GM10266 (cell line): ENCODE measurements around the gene ZSWIM4.
A peak's percentile ranks its signal among the peaks of the same experiment; 100 is the strongest.
"Not testable (repeated sequence)": the region's sequence is repeated elsewhere in the genome, so short reads cannot be mapped to it uniquely, and the experiment has no call there.

Experiments
- DNase-seq: peaks from one replicate; pipeline ENCODE4 v3.0.0; 2012; ENCODE audit errors: extremely low spot score
- CTCF ChIP-seq: IDR thresholded peaks from 2 replicates; pipeline ENCODE4 v1.5.1; 2012; ENCODE audit warnings: mild to moderate bottlenecking, low read depth; ENCODE audit not compliant: control insufficient read depth, insufficient read depth; ENCODE audit errors: missing control alignments

Gene ZSWIM4

DNA sequence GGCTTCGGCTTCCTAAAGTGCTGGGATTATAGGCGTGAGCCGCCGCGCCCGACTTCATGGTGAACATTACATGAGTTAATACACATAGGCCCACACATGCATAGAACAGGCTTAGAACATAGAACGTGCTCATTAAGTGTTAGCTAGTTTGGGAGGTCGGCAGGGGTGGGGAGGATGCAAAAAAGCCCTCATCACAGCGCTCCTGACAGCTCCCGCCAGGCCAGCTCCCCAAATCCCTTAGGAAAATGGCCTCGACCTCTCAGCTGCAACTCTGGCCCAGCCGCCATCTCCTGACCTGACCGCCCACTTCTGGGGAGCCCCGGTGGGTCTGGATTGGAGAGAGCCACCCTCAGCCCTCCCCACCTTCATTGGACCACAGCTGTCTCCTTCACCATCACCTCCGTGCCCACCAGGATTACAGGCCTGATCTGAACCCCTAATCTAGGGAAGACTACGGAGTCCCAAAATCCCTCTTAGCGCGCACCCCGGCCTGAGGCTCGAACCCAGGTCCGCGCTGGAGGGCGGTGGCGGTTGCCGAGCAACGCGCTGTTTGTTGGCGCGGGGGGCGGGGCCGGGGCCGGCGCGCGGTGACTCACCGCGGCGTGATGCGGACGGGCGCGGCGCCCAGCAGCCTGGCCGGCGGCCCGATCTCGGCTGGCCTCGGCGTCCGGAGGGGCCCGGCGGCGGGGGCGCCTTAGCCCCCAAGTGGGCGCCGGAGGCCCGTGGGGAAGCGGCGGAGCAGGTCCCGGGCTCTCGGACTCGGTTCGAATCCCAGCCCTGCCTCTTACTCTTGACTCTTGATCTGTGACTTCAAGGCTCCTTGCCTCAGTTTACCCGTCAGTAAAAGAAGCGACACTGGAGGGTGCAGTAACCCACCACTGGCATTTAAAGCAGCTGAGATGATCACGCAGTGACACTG is 55.0 kb downstream of the ZSWIM4 start:
- DNase-seq, result peak; percentile 80
- no peak for TF ChIP-seq CTCF

DNA sequence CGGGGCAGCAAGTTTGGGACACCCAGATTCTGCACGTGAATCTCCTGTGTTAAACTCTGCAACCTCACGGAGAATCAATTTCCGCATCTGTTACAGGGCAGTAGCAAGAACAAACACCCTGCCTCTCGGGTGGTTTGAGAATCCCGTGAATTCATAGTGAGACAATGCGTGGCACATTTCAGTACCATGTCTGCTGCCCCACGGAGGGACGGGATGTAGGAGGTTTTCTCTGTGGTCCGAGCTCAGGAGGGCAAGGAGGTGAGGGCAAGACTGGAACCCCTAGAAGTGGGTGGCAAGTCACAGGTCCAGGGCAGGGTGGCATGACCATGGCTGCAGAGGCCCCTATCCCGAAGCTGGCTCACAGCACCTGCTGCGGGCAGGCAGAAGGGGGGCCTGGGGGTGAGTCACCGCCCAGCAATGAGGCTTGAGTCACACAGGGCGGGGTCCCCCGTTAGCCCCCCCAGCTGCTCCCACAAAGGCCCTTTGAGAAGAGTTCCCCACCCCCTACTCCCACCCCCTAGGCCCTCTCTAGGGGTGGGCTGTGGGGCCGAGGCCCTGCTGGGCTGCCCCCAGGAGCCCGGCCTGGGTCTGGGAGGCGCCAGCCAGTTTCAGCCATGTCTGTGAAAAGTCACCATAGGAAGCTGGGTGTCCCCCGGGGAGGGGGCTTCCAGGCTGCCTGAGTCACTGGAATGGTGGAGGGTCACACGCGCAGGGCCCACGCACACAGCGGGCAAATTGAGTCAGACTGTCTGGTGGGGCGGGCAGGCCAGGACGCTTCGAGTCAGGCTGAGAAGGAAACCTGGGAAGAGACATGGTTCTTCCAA is 55.9 kb downstream of the ZSWIM4 start:
- DNase-seq, result no peak
- TF ChIP-seq CTCF, result no peak

DNA sequence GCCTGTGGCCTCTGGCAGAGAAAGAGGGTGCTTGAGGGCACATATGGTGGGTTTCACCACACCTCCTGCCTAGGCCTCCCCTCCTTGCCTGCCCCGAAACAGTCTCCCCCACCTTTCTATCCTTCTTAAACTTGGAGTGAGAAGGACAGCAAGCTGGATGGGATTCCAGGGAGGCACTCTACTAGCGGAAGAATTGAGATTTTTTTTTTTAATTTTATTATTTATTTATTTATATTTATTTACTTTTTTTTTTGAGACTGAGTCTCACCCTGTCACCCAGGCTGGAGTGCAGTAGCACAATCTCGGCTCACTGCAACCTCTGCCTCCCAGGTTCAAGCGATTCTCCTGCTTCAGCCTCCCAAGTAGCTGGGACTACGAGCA is 56.5 kb downstream of the ZSWIM4 start:
- DNase-seq, result not testable (repeated sequence)

DNA sequence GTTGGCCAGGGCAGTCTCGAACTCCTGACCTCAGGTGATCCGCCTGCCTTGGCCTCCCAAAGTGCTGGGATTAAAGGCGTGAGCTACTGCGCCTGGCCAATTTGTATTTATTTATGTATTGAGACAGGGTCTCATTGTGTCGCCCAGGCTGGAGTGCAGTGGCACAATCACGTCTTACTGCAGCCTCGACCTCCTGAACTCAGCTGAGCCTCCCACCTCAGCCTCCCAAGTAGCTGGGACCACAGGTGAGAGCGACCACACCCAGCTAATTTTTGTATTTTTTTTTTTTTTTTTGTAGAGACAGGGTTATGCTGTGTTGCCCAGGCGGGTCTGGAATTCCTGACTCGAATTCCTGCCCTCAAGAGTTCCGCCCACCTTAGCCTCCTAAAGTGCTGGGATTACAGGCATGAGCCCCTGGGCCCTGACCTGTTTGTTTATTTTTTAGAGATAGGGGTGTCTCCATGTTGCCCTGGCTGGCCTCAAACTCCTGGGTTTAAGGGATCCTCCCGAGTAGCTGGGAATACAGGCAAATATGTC is 57.0 kb downstream of the ZSWIM4 start:
- DNase-seq, result not testable (repeated sequence)

GRCh38 chr19:13856497-13856896 is 61.3 kb downstream of the ZSWIM4 start:
- TF ChIP-seq CTCF, result no peak
- no peak for DNase-seq

- DNase-seq, result no peak
- no peak for TF ChIP-seq CTCF
Measured at GRCh38 chr19:13859361-13859880, 64.2 kb downstream of the ZSWIM4 start.

DNA sequence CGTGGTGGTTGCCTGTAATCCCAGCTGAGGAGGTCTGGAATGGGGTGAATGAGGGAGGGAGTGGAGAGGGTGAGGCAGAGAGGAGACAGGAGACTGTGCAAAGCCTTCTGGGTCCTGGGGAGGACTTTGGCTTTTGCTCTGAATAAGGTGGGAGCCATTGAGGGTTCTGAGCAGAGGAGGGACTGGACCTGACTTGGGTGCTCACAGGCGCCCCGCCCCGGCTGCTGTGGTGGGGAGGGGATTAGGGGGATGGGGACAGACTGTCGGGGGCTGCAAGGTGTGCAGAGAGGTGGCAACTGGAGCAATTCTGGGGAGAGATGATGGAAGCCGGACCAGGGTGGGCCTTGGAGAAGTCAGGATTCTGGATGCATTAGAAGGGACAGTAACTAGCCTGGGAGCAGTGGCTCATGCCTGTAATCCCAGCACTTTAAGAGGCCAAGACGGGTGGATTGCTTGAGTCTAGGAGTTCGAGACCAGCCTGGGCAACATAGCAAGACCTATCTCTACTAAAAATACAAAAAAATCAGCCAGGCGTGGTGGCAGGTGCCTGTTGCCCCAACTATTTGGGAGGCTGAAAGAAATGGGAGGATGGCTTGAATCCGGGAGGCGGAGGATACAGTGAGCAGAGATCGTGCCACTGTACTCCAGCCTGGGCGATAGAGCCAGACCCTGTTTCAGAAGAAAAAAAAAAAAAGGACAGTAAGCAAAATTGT is 65.6 kb downstream of the ZSWIM4 start:
- TF ChIP-seq CTCF, result no peak
- DNase-seq, result no peak

GRCh38 chr19:13861392-13861713 is 66.1 kb downstream of the ZSWIM4 start:
- TF ChIP-seq CTCF, result no peak
- DNase-seq, result peak; percentile 64
